Hindlimb muscle (tissue), 1 donor: ENCODE data around the gene GTPBP2. TPM values are rescaled to one million over a fixed set of nuclear protein-coding genes. Genes with fewer than 3 reads are reported as not detected.

Experiments used
- DNase-seq: peaks from one replicate; pipeline ENCODE4 v3.0.0-alpha.2; 2013
- polyA plus RNA-seq: library from polyadenylated mRNA; unstranded; fragments of 120-200 nt; gene quantifications from one replicate; pipeline ENCODE4 v1.2.1, GENCODE V29; 2013; ENCODE audit not compliant: insufficient read length

The GTPBP2 gene
- polyA plus RNA-seq, 1 donor, result 38.8 TPM

GRCh38 chr6:43575772-43576551, 53.1 kb downstream of the GTPBP2 start, which contains the start of the genes POLH and XPO5:
Gene POLH (plus strand): TSS chr6:43576185. CDS start chr6:43582320, 6,135 bp downstream.
Gene XPO5 (minus strand): TSS chr6:43576038. CDS start chr6:43575864, 174 bp downstream.
- DNase-seq, result peak; percentile 95

GRCh38 chr6:43575105-43575771, 53.8 kb downstream of the GTPBP2 start:
- peak; percentile 29 for DNase-seq

- no peak for DNase-seq
These were observed 57.0 kb downstream of the GTPBP2 start for GRCh38 chr6:43572015-43572414.

DNA sequence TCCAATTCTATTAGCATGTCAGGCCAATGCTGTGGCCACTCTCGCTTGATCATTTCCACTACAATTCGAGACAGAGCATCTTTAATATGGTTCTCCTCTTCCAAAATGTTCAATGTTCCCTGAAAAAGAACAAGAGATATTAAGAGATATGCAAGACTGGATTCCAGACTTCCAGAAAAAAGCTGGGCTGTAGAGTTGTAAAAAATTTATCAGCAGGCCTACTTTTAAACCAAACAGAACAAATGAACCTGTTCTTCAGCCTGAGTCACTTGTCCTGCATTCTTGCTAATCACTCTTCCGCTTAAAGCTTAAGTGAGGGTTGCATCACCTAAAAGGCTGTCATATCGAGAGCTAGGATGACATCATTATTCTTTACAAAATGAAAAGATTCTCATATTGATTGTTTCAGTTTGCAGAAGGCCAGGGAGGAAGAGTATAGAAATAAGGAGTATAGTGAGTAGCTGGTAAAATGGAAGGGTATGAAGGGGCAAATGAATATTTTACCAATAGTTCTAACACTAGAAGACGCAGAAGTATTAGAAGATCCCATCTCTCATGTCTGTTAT, 58.1 kb downstream of the GTPBP2 start:
- no peak for DNase-seq

Other genes starting within 250 kb of the GTPBP2 start
- 23.4 TPM for gene ABCC10, start 201.7 kb downstream of the GTPBP2 start, polyA plus RNA-seq
- 1.9 TPM for gene DLK2, start 173.7 kb downstream of the GTPBP2 start, polyA plus RNA-seq
- gene TJAP1, start 151.7 kb downstream of the GTPBP2 start, polyA plus RNA-seq, result 32.4 TPM
- gene LRRC73, start 118.9 kb downstream of the GTPBP2 start, polyA plus RNA-seq, result not detected
- 87.5 TPM for gene YIPF3, start 112.3 kb downstream of the GTPBP2 start, polyA plus RNA-seq
- gene POLR1C, start 112.2 kb downstream of the GTPBP2 start, polyA plus RNA-seq, result 14.6 TPM
- gene XPO5, start 53.2 kb downstream of the GTPBP2 start, polyA plus RNA-seq, result 30.2 TPM
- 9.0 TPM for gene POLH, start 53.1 kb downstream of the GTPBP2 start, polyA plus RNA-seq
- gene MAD2L1BP, start 6.6 kb upstream of the GTPBP2 start, polyA plus RNA-seq, result 17.2 TPM
- gene RSPH9, start 15.8 kb upstream of the GTPBP2 start, polyA plus RNA-seq, result 0.79 TPM
- 31.9 TPM for gene MRPS18A, start 58.5 kb upstream of the GTPBP2 start, polyA plus RNA-seq
- 86.4 TPM for gene VEGFA, start 140.9 kb upstream of the GTPBP2 start, polyA plus RNA-seq